ENCODE measurements around the gene SYNE3.

DNA sequence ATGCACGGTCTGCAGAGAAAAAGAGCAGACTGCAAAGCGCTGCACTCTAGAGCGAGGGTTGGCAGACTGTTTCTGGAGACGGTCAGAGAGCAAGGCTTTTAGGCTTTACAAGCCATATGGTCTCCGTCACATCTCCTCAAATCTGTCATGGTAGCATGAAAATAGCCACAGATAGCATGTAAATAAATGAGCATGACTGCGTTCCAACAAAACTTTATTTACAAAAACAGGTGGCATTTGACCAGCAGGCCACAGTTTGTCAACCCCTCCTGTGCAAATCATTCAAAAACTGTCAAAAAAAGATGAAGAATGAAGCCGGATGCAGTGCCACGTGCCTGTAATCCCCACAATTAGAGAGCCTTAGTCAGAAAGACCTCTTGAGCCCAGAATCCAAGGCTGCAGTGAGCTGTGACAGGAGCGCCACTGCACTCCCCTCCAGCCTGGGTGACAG lies 18.9 kb downstream of the SYNE3 start:
- TF ChIP-seq CTCF (IDR thresholded peaks at IDR 0.05) (no peak), POLR2A (IDR thresholded peaks at IDR 0.05) (no peak)
